Natural killer cell (primary cell): ENCODE data around the gene DAB2IP. TPM values are rescaled to one million over a fixed set of nuclear protein-coding genes. Genes with fewer than 3 reads are reported as not detected.

ENCODE experiments used
- ATAC-seq, 3 donors: fragments of 150-1000 bp in 2 of 3; fragments of 200-7000 bp in 1 of 3; cut with Tn5 transposase; 1 replicate in 1 of 3; 2 replicates in 2 of 3; pipeline ENCODE4 v1.10.0; 2021; ENCODE audit warnings: mild to moderate bottlenecking in 2 of 3, moderate library complexity in 2 of 3
- DNase-seq, 2 donors: peaks; one replicate each; pipeline versions ENCODE4 v3.0.0 to v3.0.0-alpha.2; 2013 to 2021; ENCODE audit warnings: mixed read lengths in 1 of 2
- H3K27ac ChIP-seq: one replicate; pipeline ENCODE4 v1.5.1; 2013; ENCODE audit warnings: mild to moderate bottlenecking, low read length
- H3K27me3 ChIP-seq: one replicate; pipeline ENCODE4 v1.6.1; 2013; ENCODE audit warnings: low read length; ENCODE audit not compliant: control insufficient read depth, insufficient read depth
- H3K36me3 ChIP-seq: one replicate; pipeline ENCODE4 v1.6.1; 2013; ENCODE audit warnings: low read length; ENCODE audit not compliant: control insufficient read depth, insufficient read depth
- H3K4me1 ChIP-seq: one replicate; pipeline ENCODE4 v1.6.1; 2013; ENCODE audit warnings: low read length; ENCODE audit not compliant: control insufficient read depth, insufficient read depth
- H3K4me3 ChIP-seq: one replicate; pipeline ENCODE4 v1.5.1; 2013; ENCODE audit warnings: low read length
- H3K9me3 ChIP-seq: one replicate; pipeline ENCODE4 v1.6.1; 2013; ENCODE audit warnings: low read length; ENCODE audit not compliant: control insufficient read depth, insufficient read depth
- H3K27ac Mint-ChIP-seq, 2 donors: one replicate each; pipeline ENCODE4 v1.8.0; 2022; ENCODE audit warnings: mild to moderate bottlenecking in 2 of 2, mixed read lengths in 2 of 2, moderate library complexity in 1 of 2
- H3K27me3 Mint-ChIP-seq, 2 donors: one replicate each; pipeline ENCODE4 v1.8.0; 2022; ENCODE audit warnings: low read depth in 2 of 2, mixed read lengths in 2 of 2
- H3K36me3 Mint-ChIP-seq: one replicate; pipeline ENCODE4 v1.8.0; 2022; ENCODE audit warnings: mixed read lengths
- H3K4me1 Mint-ChIP-seq, 2 donors: one replicate each; pipeline ENCODE4 v1.8.0; 2022; ENCODE audit warnings: mixed read lengths in 2 of 2
- H3K4me3 Mint-ChIP-seq: one replicate; pipeline ENCODE4 v1.8.0; 2022; ENCODE audit warnings: mild to moderate bottlenecking, moderate library complexity, mixed read lengths
- H3K9me3 Mint-ChIP-seq, 2 donors: one replicate each; pipeline ENCODE4 v1.8.0; 2022; ENCODE audit warnings: mixed read lengths in 2 of 2
- CTCF ChIP-seq: fragments of 200-600 bp; IDR thresholded peaks from one replicate; pipeline ENCODE4 v1.8.0; 2022; ENCODE audit warnings: antibody characterized with exemption
- WGBS: methylation state at CpG from one replicate; pipeline ENCODE4 v1.1.7; 2013; ENCODE audit warnings: missing lambda C conversion rate; ENCODE audit not compliant: insufficient coverage; 5-methylcytosine and 5-hydroxymethylcytosine counted together
- intact Hi-C: fragments of 100-400 bp; cut with micrococcal nuclease; formaldehyde crosslinking; loops from one replicate; pipeline ENCODE4 v1.14.2; 2022
- total RNA-seq, 4 donors: library from RNA; stranded (reverse); fragments of 120-200 nt in 1 of 4; gene quantifications; one replicate each; pipeline versions ENCODE4 v1.2.3 to v1.2.4, GENCODE V29; 2013 to 2022

DAB2IP gene
- total RNA-seq, 3 donors from 2014 or later (not counting 1 experiment from before 2014, with no cell fraction given): 0.19 to 2.5 TPM; not detected in 1

GRCh38 chr9:121604654-121605053 is 46.8 kb upstream of the DAB2IP start:
- peaks cover 0 to 13% of the 10 kb centered on the region in 2 donors for H3K4me1 Mint-ChIP-seq
- Histone ChIP-seq H3K9me3 (no peaks in the 10 kb centered on the region), H3K27ac (no peak overlapping the region), H3K27me3 (peaks cover 7% of the 10 kb centered on the region), H3K36me3 (no peaks in the 10 kb centered on the region), H3K4me3 (no peak overlapping the region), H3K4me1 (peaks cover 14% of the 10 kb centered on the region)
- peaks cover 32 to 47% of the 10 kb centered on the region in 2 donors for H3K27me3 Mint-ChIP-seq
- TF ChIP-seq CTCF: no peak
- DNase-seq: no peak
- H3K36me3 Mint-ChIP-seq: no peaks in the 10 kb centered on the region
- H3K9me3 Mint-ChIP-seq: no peaks in the 10 kb centered on the region
- H3K27ac Mint-ChIP-seq: peak overlapping the region in 1 of 2 donors; percentile 6
- H3K4me3 Mint-ChIP-seq: no peak overlapping the region
- intact Hi-C loops: no loop called here
- ATAC-seq: no peak
- 92% methylated on average over 6 of the region's 8 CpGs for WGBS

- Histone ChIP-seq H3K36me3 (no peaks in the 10 kb centered on the region), H3K4me1 (peaks cover 11% of the 10 kb centered on the region), H3K4me3 (no peak overlapping the region), H3K27ac (no peak overlapping the region), H3K9me3 (no peaks in the 10 kb centered on the region), H3K27me3 (peaks cover 1% of the 10 kb centered on the region)
- intact Hi-C loops: no loop called here
- H3K9me3 Mint-ChIP-seq: no peaks in the 10 kb centered on the region
- no peak overlapping the region for H3K27ac Mint-ChIP-seq
- DNase-seq (no peak), ATAC-seq (no peak)
- H3K27me3 Mint-ChIP-seq: peaks cover 28 to 45% of the 10 kb centered on the region in 2 donors
- H3K4me3 Mint-ChIP-seq: no peak overlapping the region
- peaks cover 5 to 18% of the 10 kb centered on the region in 2 donors for H3K4me1 Mint-ChIP-seq
- 52% methylated on average over 10 of the region's 10 CpGs for whole genome bisulfite sequencing
- no peaks in the 10 kb centered on the region for H3K36me3 Mint-ChIP-seq
- TF ChIP-seq CTCF: no peak
These were observed 43.8 kb upstream of the DAB2IP start for GRCh38 chr9:121607434-121608167.

GRCh38 chr9:121608168-121608853 is 43.1 kb upstream of the DAB2IP start:
- Mint-ChIP-seq H3K9me3 (no peaks in the 10 kb centered on the region), H3K4me3 (no peak overlapping the region), H3K27me3 (peaks cover 33 to 51% of the 10 kb centered on the region in 2 donors), H3K4me1 (peaks cover 8 to 25% of the 10 kb centered on the region in 2 donors), H3K36me3 (no peaks in the 10 kb centered on the region), H3K27ac (no peak overlapping the region)
- no peaks in the 10 kb centered on the region for H3K36me3 ChIP-seq
- no peak for ATAC-seq
- H3K4me1 ChIP-seq: peaks cover 18% of the 10 kb centered on the region
- DNase-seq: no peak
- no peaks in the 10 kb centered on the region for H3K9me3 ChIP-seq
- peaks cover 6% of the 10 kb centered on the region for H3K27me3 ChIP-seq
- 72% methylated on average over 10 of the region's 10 CpGs for WGBS
- H3K27ac ChIP-seq: no peak overlapping the region
- no peak for TF ChIP-seq CTCF
- no peak overlapping the region for H3K4me3 ChIP-seq
- intact Hi-C loops: no loop called here
